ENCODE measurements around the gene HOXD4.

Gene HOXD4

GRCh38 chr2:176151442-176152287, at the start of gene HOXD4:
HOXD4 (plus strand) TSS chr2:176151550; CDS start chr2:176151634, 84 bp downstream.
- DNase-seq (ENCODE audit: low spot score) = no peak

- no peak for DNase-seq (ENCODE audit: low spot score)
Observed at GRCh38 chr2:176101842-176102241, 49.5 kb upstream of the HOXD4 start.

- DNase-seq (ENCODE audit: low spot score) = no peak
Observed at GRCh38 chr2:176102309-176102866, 49.0 kb upstream of the HOXD4 start.

GRCh38 chr2:176103194-176103593, 48.2 kb upstream of the HOXD4 start:
- no peak for DNase-seq (ENCODE audit: low spot score)

- DNase-seq (ENCODE audit: low spot score) = no peak
Observed at GRCh38 chr2:176103742-176104315, 47.5 kb upstream of the HOXD4 start.

GRCh38 chr2:176104316-176105077, 46.9 kb upstream of the HOXD4 start:
- DNase-seq (ENCODE audit: low spot score) = no peak

- DNase-seq (ENCODE audit: low spot score) = no peak
Observed at GRCh38 chr2:176105078-176105729, 46.1 kb upstream of the HOXD4 start.

- DNase-seq (ENCODE audit: low spot score) = no peak
Observed at GRCh38 chr2:176105730-176106580, 45.4 kb upstream of the HOXD4 start.

- DNase-seq (ENCODE audit: low spot score) = no peak
Observed at GRCh38 chr2:176106581-176107539, 44.5 kb upstream of the HOXD4 start, which contains the start of gene HOXD11. HOXD11 (plus strand) TSS chr2:176107280; CDS start chr2:176107356, 76 bp downstream.

GRCh38 chr2:176107731-176108181, 43.6 kb upstream of the HOXD4 start:
- DNase-seq (ENCODE audit: low spot score) = no peak

GRCh38 chr2:176109192-176109901, 42.0 kb upstream of the HOXD4 start:
- DNase-seq (ENCODE audit: low spot score) = no peak

- no peak for DNase-seq (ENCODE audit: low spot score)
Observed at GRCh38 chr2:176109946-176110345, 41.4 kb upstream of the HOXD4 start.

- DNase-seq (ENCODE audit: low spot score) = no peak
Observed at GRCh38 chr2:176110415-176111308, 40.7 kb upstream of the HOXD4 start.

- peak; percentile 69 for DNase-seq (ENCODE audit: low spot score)
Observed at GRCh38 chr2:176111309-176111663, 40.1 kb upstream of the HOXD4 start.

GRCh38 chr2:176111846-176112374, 39.4 kb upstream of the HOXD4 start:
- no peak for DNase-seq (ENCODE audit: low spot score)

GRCh38 chr2:176112375-176113302, 38.7 kb upstream of the HOXD4 start:
- no peak for DNase-seq (ENCODE audit: low spot score)
